Prostate gland (tissue), 2 donors: ENCODE data around the gene CDH1.

Source experiments
- POLR2A ChIP-seq: fragments of 450-650 bp; IDR thresholded peaks from one replicate; pipeline ENCODE4 v1.6.1; 2016; ENCODE audit warnings: antibody characterized with exemption, mild to moderate bottlenecking
- TF ChIP-seq, protein P1 (sequence below), 4 experiments: fragments of 200-600 bp in 2 of 4; fragments of 450-650 bp in 2 of 4; sonication (generic) in 2 of 4; IDR thresholded peaks; 1 replicate in 3 of 4; 2 replicates in 1 of 4; pipeline ENCODE4 v1.5.1; 2016 to 2019; ENCODE audit warnings: antibody characterized with exemption in 4 of 4, mild to moderate bottlenecking in 2 of 4, moderate library complexity in 2 of 4

- TF ChIP-seq, protein P1, sequence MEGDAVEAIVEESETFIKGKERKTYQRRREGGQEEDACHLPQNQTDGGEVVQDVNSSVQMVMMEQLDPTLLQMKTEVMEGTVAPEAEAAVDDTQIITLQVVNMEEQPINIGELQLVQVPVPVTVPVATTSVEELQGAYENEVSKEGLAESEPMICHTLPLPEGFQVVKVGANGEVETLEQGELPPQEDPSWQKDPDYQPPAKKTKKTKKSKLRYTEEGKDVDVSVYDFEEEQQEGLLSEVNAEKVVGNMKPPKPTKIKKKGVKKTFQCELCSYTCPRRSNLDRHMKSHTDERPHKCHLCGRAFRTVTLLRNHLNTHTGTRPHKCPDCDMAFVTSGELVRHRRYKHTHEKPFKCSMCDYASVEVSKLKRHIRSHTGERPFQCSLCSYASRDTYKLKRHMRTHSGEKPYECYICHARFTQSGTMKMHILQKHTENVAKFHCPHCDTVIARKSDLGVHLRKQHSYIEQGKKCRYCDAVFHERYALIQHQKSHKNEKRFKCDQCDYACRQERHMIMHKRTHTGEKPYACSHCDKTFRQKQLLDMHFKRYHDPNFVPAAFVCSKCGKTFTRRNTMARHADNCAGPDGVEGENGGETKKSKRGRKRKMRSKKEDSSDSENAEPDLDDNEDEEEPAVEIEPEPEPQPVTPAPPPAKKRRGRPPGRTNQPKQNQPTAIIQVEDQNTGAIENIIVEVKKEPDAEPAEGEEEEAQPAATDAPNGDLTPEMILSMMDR (IDR thresholded peaks at IDR 0.05) = no peak
- TF ChIP-seq POLR2A = no peak
Observed at GRCh38 chr16:68802190-68802589, 65.1 kb downstream of the CDH1 start.
